ENCODE data around the gene PNPLA4.

PNPLA4 gene, protein sequence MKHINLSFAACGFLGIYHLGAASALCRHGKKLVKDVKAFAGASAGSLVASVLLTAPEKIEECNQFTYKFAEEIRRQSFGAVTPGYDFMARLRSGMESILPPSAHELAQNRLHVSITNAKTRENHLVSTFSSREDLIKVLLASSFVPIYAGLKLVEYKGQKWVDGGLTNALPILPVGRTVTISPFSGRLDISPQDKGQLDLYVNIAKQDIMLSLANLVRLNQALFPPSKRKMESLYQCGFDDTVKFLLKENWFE

DNA sequence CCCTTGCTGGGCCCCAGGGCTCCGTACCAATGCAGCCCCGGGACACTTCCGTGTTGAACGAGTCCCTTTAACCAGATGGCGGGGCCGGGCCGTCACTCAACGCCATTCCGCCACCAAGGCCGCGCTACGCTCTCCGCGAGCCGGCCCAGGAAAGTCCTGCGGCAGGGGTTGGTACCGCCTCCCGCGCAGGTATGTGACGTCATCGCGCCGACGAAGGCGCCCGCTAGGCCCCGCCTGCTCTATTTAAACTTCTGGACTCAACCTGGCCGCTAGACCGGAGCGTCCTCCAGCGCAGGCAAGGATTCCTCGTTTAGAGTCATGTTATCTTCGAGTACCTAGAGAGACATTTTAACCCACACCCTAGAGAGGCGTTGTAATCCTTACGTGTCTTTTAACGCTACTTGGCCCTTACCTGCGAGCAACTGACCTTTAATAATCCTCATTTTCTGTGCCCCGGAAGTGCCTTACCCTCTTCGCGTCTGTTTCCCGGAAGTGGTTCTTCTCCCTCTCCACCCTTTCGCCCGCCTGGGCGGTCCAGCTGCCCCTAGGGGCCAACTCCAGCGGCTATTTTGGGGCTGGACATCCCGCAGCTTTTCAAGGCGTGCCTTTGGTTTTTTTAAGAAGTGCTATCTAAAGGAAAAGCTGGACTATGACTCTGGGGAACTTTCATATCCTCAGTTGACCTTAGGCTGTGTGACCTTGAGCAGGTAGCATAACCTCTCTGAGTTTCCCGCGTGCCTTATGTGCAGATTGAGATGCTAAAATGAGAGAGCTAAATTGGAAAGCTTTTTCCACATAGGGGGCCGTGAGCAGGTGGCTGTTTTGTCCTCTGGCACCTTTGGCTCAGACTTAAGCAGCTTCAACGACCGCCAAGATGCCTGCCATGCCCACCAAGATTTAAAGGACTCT lies at the start of gene PNPLA4:
TSS of gene PNPLA4 (minus strand) at position 155 of the 909 bp plus-strand sequence. CDS start 1,294 bp downstream, outside the sequence.
- peak; percentile 84 for DNase-seq

DNA sequence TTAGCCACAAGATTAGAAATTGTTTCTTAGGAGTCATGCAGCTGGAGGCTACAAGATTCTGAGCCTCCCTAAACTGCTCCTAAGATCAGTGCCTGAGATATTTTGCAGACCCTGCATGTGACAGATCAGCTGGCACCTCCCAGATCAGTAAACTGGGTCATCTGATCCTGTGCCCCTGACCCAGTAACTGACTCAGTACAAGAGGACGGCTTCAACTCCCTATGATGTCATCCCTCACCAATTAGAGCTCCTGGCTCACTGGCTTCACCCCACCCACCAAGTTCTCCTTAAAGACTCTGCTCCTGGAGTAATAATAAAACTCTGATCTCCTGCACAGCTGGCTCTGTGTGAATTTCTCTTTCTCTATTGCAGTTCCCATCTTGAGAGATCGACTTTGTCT lies 45.4 kb upstream of the PNPLA4 start:
- DNase-seq = no peak

DNA sequence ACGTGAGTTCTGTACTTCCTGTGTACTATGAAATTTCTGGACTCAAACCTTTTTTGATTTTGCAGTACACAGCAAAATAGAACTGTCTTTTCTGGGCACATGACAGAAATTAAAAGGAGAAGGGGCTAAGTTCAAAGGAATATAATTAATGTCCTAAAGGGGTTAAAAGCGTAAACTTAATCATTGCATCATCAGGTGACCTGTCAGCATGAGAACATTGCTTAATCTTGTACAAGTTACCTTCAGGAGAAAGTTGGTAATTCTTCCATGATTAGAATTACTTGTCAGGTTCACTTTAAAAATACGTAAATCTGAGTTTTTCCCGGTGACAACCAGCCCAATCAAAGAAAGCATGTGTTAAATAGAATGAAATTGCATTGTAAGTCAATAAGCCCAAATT lies 43.2 kb upstream of the PNPLA4 start:
- no peak for DNase-seq

- DNase-seq = no peak
These were observed 38.2 kb upstream of the PNPLA4 start for GRCh38 chrX:7965436-7965835.

- no peak for DNase-seq
These were observed 33.0 kb upstream of the PNPLA4 start for GRCh38 chrX:7960246-7960645.

GRCh38 chrX:7953446-7953845 lies 26.2 kb upstream of the PNPLA4 start:
- no peak for DNase-seq

DNA sequence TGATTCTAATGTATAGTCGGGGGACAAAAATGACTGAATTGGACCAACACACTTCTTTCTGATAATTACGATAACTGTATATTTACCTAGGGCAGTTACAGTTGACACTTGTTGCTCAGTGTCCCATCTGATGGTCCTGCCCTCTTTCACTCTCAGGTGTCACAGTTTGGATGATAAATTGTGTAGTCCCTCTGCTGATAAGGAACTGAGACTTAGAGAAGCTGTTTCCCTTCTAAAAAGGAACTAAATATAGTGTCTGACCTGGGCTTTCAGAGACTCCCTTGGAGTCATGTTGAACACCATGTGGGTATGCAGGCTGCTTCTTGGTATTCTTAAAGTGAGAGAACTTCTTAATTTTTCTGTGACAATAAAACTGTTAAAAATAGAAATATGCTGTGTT lies 23.7 kb upstream of the PNPLA4 start:
- DNase-seq = no peak

- no peak for DNase-seq
These were observed 21.3 kb upstream of the PNPLA4 start for GRCh38 chrX:7948483-7948882.

GRCh38 chrX:7946960-7947359 lies 19.7 kb upstream of the PNPLA4 start:
- no peak for DNase-seq

- no peak for DNase-seq
These were observed 16.5 kb upstream of the PNPLA4 start for GRCh38 chrX:7943600-7944245.

DNA sequence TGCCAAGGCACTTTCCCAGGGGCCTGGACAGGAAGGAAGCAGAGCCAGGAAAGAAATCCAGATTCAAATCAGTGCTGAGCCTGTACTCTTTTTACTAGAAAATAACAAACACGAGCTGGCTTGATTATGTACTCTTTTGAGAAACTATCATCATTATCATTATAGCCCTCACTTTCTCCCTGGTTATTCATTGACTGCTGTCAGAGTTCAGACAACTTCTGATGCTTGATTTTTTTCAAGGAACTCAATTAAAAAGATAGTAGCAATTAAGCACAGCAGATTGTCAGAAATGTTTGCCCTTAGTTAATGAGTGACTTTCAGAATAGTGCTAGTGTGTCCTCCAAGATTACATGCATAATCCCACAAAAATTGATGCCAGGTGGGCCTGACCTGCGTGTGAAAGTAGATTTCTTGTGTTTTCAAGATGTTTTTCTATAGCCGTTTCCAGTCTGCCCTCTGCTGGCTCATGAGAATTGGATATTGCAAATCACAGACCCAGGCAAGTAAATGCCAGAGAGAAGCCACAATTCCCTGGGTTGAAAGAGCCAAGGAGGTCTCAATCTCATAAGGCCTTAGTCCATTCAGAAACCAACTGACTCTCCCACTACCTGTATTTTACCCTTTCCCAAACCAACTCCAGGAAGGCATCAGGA lies 14.3 kb upstream of the PNPLA4 start:
- DNase-seq = no peak

DNA sequence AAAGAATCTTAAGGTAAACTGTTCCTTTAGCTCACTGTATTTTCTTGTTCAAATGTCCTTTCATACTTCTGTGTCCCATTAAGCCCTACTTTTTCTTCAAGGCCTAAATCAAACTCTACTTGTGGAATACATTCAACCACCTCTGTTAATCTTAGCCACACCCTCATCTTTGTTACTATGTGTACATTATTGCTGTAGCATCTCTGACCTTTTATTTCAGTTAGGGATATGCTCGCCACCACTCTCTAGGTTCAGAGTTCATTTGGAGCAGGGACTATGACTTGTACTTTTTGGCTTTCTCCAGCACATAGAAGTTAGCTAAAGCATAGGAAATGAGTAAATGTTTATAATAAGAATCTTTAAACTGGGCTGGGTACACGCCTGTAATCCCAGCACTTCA lies 6.8 kb upstream of the PNPLA4 start:
- DNase-seq = no peak

GRCh38 chrX:7926914-7927258 lies 327 bp downstream of the PNPLA4 start:
- DNase-seq = no peak

DNA sequence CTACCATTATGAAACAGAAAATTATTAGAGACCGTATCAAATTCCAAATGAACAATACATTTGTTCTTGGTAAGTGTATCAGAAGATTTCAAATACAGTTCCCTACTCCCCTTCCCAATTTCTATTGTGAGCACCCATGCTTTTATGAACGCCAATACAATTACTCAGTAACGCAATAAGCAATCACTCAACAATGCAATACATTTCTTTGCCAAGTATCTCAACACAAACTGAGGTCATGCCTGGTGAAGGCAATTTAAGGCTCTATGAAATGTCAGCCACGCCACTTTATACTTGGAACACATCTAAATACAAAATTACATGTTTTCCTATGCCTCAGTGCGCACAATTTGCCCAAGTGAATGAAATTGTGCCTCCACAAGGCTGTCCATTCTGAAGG lies 712 bp downstream of the PNPLA4 start:
- no peak for DNase-seq

GRCh38 chrX:7925867-7926472 lies 1.2 kb downstream of the PNPLA4 start:
- peak; percentile 56 for DNase-seq

DNA sequence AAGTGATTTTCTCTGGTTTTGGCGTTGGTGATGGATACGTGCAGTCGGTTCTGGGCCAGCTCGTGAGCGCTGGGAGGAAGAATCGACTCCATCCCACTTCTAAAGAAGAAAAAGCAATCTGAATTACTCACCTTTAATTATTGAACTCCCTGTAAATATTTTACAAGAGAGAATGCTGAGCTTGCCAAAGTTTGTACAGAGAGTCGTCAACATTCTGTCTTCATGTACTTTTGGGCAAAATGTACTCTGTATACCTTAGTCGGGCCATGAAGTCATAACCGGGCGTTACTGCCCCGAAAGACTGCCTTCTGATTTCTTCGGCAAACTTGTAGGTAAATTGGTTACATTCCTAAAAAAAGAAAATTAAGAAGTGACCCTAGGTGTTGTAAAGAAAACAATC lies 5.5 kb downstream of the PNPLA4 start:
- no peak for DNase-seq

- no peak for DNase-seq
These were observed 18.4 kb downstream of the PNPLA4 start for GRCh38 chrX:7908821-7909220.

GRCh38 chrX:7904562-7904961 lies 22.7 kb downstream of the PNPLA4 start:
- no peak for DNase-seq

- no peak for DNase-seq
These were observed 35.3 kb downstream of the PNPLA4 start for GRCh38 chrX:7891928-7892327.

DNA sequence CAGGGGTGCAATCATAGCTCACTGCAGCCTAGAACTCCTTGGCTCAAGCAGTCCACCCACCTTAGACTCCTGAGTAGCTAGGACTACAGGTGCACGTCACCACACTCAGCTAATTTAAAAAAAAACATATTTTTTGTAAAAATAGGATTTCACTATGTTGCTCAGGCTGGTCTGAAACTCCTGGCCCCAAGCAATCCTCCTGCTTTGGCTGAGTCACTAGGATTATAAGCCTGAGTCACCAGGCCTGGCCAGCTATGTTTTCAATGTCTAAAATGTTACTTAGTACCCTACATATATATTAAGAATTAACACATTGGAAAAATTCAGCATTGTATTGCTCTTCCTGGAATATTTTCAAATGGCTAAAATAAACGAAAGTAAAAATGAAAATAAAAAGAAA lies 37.5 kb downstream of the PNPLA4 start:
- DNase-seq = no peak

DNA sequence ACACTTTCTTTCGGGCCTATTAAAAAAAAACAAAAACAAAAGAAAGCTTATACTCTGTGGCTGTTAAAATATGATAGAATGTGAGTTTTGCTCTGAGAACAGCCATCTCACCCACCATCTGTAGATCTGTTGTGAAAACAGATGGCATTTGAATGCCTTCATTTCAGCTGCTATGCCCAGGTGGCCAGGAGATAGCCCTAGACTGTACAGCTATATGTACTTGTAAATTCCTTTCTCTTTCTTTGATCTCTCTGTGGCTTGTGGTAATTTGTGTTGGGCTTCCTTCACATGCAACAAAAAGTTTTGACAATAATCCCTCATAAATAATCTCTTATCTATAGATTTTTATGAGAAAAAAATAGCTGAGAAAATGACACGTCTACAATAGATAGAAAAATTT lies 38.1 kb downstream of the PNPLA4 start:
- no peak for DNase-seq

- DNase-seq = no peak
These were observed 50.3 kb downstream of the PNPLA4 start for GRCh38 chrX:7876957-7877356.

- DNase-seq = no peak
These were observed 55.2 kb downstream of the PNPLA4 start for GRCh38 chrX:7872042-7872441.

Measured in activated naive CD4-positive, alpha-beta T cell treated with Interleukin-2 at 50 U/mL for 16 hours (primary cell).